ENCODE measurements around the gene PAXIP1.

- TF ChIP-seq, protein P1, sequence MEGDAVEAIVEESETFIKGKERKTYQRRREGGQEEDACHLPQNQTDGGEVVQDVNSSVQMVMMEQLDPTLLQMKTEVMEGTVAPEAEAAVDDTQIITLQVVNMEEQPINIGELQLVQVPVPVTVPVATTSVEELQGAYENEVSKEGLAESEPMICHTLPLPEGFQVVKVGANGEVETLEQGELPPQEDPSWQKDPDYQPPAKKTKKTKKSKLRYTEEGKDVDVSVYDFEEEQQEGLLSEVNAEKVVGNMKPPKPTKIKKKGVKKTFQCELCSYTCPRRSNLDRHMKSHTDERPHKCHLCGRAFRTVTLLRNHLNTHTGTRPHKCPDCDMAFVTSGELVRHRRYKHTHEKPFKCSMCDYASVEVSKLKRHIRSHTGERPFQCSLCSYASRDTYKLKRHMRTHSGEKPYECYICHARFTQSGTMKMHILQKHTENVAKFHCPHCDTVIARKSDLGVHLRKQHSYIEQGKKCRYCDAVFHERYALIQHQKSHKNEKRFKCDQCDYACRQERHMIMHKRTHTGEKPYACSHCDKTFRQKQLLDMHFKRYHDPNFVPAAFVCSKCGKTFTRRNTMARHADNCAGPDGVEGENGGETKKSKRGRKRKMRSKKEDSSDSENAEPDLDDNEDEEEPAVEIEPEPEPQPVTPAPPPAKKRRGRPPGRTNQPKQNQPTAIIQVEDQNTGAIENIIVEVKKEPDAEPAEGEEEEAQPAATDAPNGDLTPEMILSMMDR (conservative IDR thresholded peaks at IDR 0.05; ENCODE audit: low read depth, low read length): 0 out of 2 replicates have a peak, but pooled peaks have one; percentile 11
- no peak for TF ChIP-seq EZH2 (IDR thresholded peaks at IDR 0.05; ENCODE audit: borderline replicate concordance, low read depth, low read length, poor library complexity, severe bottlenecking)
These were observed 2.1 kb downstream of the PAXIP1 start for GRCh38 chr7:155000795-155001194.
